ENCODE data around the gene XPO6.

Gene XPO6

DNA sequence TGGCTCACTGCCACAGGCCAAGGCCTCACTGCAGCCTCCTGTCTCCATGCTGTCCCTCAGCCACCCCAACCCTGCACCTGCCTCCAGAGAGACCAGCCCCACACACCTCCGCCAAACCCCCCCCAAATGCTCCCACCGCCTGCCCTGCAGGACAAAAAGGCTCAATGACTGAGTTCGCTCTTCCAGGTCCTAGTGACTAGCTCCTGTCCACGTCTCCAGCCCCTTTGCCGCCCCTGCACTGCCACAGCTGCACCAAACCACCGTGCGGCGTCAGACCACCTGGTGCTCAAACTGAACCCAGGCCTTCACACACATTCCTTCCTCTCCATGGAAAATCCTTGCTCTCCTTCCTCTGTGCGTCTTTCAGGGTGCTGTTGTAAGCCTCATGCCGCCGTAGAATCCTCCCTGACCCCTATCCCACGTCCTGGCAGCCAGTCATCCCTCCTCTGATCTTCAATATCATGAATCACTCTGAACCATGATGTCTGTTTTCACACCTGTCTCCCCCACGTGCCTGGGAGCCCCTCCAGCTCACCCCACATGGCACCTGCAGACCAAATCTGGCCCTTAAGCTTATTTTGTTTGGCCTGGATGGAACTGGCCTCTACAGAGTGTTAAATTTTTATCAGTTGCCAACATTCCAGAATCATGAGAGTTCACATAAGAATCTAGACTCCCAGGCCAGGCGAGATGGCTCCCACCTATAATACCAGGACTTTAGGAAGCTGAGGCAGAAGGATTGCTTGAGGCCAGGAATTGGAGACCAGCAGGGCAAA, 144.0 kb downstream of the XPO6 start:
- peaks cover 4% of the 10 kb centered on the region for H3K4me1 Mint-ChIP-seq
- H3K4me3 Mint-ChIP-seq: no peak overlapping the region
- no peak overlapping the region for H3K27ac Mint-ChIP-seq
- H3K36me3 Mint-ChIP-seq: no peaks in the 10 kb centered on the region
- peaks cover 10% of the 10 kb centered on the region for H3K27me3 Mint-ChIP-seq
- H3K9me3 Mint-ChIP-seq: no peaks in the 10 kb centered on the region

DNA sequence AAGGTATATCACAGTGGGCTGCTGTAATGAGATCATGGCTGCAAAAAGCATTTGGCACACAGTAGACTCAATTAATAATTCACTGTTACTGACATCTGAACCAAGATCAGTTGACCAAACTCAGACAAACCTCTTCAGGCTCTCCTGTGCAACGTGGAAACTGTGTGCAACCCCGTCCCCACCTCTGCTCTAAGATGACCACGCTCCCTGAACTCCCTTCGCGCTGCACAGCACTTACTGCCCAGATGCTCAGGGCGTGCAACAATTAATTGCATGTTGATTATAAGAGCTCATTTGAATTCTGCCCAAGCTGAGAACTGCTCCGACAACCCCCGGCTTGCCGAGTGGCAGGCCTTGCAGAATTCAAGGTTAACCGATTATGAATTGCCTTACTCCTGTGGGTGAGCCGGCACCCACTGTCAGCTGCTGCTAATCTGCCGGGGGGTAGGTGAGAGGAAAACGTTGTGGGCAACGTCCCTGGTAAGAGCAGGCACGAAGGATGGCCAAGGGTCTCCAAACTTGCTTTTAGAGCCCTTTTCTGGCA, 147.0 kb downstream of the XPO6 start:
- no peak overlapping the region for H3K27ac Mint-ChIP-seq
- H3K4me3 Mint-ChIP-seq: no peak overlapping the region
- no peaks in the 10 kb centered on the region for H3K36me3 Mint-ChIP-seq
- no peaks in the 10 kb centered on the region for H3K9me3 Mint-ChIP-seq
- peaks cover 2% of the 10 kb centered on the region for H3K4me1 Mint-ChIP-seq
- peaks cover 19% of the 10 kb centered on the region for H3K27me3 Mint-ChIP-seq

DNA sequence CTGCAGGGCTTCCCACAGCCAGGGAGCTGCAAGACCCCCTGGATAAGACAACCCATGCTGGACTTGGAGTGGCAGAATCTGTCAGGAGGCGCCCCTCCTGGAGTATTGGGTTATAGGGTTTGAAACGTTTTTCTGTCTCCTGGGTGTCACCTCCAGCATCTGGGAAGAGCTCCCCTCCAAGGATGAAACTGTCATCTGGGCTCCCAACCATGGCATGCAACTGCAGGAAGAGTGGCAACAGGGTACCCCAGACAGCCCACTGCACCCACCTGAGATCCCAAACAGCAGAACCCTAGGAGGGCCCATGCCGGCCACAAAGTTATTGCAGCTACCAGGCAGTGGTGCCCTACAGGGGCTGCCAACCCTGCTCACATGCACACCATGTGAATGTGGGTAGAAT, 147.6 kb downstream of the XPO6 start:
- H3K4me1 Mint-ChIP-seq: peaks cover 5% of the 10 kb centered on the region
- H3K36me3 Mint-ChIP-seq: no peaks in the 10 kb centered on the region
- no peaks in the 10 kb centered on the region for H3K9me3 Mint-ChIP-seq
- H3K27me3 Mint-ChIP-seq: peaks cover 24% of the 10 kb centered on the region
- peak overlapping the region; percentile 7 for H3K4me3 Mint-ChIP-seq
- H3K27ac Mint-ChIP-seq: no peak overlapping the region

DNA sequence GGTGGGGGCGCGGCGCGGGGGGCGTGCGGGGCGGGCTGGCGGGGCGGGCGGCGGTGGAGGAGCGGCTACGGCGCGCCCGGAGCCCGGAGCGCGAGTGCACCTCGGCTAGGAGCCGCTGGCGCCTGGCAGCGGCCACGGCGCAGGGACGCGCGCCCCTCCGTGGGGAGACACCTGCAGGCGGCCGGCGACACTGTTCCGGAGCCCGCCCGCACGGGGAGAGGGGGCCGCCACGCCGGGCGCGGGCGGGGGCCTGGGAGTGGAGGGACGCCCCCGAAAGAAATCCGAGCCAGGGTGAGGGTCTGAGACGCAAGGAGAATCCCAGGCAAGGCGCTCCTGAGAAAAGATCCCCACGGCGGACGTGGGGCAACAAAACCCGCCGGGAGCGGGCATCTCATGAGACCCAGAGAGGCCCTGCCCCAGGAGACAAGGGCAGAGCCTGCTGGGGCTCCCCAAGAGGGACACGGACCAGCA, 148.1 kb downstream of the XPO6 start, which contains the start of gene GSG1L:
Gene GSG1L, minus strand, starts transcription at position 124 of the 471 bp plus-strand sequence. CDS start 290 bp downstream, outside the sequence.
- Mint-ChIP-seq H3K9me3 (no peaks in the 10 kb centered on the region), H3K27me3 (peaks cover 26% of the 10 kb centered on the region), H3K4me3 (peak within 1 kb of the TSS; percentile 7), H3K4me1 (peaks cover 9% of the 10 kb centered on the region), H3K36me3 (no peaks in the 10 kb centered on the region), H3K27ac (no peak within 1 kb of the TSS)

DNA sequence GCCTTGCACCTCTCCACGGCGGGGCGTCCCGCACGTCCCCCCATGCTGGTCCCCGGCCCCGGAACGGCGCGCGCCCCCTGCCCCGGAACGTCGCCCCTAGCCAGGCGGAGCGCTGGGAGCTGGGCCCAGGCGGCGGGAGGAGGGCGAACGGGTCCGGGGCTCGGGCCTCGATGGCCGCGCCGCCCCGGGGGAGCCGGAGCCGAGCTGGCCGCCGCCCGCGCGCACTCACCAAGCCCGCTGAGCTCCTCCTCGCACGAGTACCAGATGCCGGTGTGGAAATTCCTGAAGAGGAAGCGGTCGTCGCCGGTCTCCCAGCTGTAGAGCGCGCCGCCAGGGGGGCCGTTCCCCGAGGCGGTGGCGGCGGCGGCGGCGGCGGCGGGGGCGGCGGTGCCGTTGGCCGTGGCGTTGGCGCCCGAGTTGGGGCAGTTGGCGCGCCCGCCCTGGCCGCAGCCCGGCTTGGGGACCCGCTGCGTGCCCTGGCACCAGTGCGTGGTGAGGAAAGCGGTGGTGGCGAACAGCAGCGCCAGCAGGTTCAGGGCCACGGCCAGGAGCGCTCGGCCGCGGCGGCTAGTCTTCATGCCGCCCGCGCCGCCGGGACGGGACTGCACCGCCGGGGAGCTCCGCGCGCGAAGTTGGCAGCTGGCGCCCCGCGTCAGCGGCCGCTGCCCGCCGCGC, 148.8 kb downstream of the XPO6 start:
- H3K27ac Mint-ChIP-seq: no peak overlapping the region
- H3K4me3 Mint-ChIP-seq: no peak overlapping the region
- no peaks in the 10 kb centered on the region for H3K36me3 Mint-ChIP-seq
- H3K27me3 Mint-ChIP-seq: peaks cover 28% of the 10 kb centered on the region
- no peaks in the 10 kb centered on the region for H3K9me3 Mint-ChIP-seq
- H3K4me1 Mint-ChIP-seq: peaks cover 12% of the 10 kb centered on the region

DNA sequence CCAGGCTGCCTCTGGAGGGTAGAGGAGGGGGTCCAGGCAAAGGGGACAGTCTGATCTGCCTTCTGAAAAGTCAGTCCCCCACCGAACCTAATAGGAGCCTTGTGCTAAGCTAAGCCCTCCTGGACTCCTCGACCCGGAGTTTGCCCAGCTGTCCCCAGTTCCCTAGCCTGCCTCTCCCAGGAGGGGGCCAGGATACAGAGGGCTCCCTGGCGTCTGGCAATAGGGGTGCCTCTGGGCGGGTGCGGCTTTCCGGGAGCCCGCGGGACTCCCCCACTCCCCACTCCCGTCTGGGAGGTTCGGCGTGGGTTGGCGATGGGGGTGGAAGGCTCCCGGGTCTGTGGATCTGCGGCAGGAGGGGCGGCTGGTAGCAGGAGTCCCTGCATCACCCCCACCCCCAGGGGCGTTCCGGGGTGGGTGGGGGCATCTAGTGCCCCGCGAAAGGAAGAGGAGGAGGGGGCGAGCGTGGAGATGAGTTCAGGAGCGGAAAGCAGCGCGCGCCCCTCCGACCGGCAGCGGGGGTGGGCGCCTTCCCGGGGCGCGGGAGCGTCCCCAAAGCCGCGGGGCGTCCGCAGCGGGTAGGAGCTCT, 149.4 kb downstream of the XPO6 start:
- H3K4me3 Mint-ChIP-seq: no peak overlapping the region
- H3K9me3 Mint-ChIP-seq: no peaks in the 10 kb centered on the region
- peaks cover 29% of the 10 kb centered on the region for H3K27me3 Mint-ChIP-seq
- peaks cover 12% of the 10 kb centered on the region for H3K4me1 Mint-ChIP-seq
- H3K27ac Mint-ChIP-seq: no peak overlapping the region
- H3K36me3 Mint-ChIP-seq: no peaks in the 10 kb centered on the region

DNA sequence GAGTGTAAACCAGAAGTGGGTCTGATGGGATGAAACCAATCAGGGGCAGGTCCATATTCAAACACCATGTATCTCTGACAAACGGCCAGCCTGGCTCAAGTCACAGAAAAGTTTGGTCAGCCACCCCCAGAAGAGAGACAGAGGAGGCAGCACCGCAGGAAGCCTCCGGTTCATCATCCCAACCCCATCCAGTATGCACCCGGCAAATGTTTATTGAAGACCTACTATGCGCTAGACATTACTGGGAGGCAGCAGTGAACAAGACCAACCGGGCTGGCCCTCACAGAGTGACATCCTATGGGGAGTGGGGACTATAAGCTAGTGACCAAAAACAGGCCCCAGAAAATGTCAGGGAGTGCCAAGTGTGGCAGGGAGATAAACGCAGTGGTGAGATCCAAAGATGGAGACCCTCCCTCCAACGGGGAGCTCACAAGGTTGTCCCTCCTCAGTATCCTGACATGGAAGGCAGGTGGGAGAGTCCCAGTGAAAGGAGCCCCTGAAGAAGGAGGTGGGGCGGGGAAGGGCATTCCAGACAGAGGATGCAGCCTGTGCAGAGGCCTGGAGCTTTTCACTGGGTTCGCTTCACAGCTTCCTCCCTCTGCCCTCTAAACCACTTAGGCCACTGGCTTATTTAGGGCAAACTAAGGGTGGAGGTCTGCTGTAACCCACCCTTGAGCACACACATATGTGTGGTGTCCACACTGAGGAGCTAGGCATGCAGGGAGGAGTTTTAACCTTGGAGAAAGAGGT, 150.2 kb downstream of the XPO6 start:
- peaks cover 36% of the 10 kb centered on the region for H3K27me3 Mint-ChIP-seq
- H3K36me3 Mint-ChIP-seq: no peaks in the 10 kb centered on the region
- no peaks in the 10 kb centered on the region for H3K9me3 Mint-ChIP-seq
- peak overlapping the region; percentile 33 for H3K4me3 Mint-ChIP-seq
- no peak overlapping the region for H3K27ac Mint-ChIP-seq
- peaks cover 12% of the 10 kb centered on the region for H3K4me1 Mint-ChIP-seq

DNA sequence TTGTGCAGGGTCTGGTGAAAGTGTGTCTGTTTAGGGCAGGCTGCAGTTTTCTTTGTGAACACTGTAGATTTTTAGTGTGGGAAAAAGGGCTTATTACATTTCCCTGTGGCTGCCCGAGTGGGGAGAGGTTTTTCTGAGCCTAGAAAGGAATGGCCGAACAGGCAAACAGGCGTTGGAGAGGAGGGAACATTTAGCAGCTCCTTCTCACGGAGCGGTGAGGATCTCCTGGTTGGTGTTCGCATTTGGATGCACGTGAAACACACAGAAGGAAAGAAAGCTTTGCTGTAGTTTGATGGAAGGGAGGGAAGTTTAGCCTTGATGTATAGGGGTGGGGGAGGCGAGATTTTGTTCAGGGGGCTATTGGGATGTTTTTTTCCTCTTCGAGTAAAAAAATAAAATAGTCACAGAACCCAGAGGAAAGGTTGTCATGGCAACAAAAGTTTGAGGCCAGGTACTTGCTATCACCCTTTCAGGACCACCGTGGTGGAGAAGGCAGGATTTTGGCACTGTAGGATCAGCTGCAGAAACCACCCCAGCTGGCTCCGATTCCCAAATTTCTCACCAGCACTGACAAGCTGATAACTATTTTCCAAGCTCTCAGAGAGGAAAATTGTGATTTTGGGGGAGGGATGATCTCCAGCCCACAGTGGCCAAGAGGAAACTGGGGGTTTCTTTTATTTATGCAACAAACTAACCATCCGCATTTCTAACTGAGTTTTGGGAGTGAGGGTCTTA, 151.8 kb downstream of the XPO6 start:
- peaks cover 32% of the 10 kb centered on the region for H3K27me3 Mint-ChIP-seq
- H3K4me3 Mint-ChIP-seq: peak overlapping the region; percentile 24
- no peak overlapping the region for H3K27ac Mint-ChIP-seq
- no peaks in the 10 kb centered on the region for H3K9me3 Mint-ChIP-seq
- H3K36me3 Mint-ChIP-seq: no peaks in the 10 kb centered on the region
- H3K4me1 Mint-ChIP-seq: peaks cover 12% of the 10 kb centered on the region

DNA sequence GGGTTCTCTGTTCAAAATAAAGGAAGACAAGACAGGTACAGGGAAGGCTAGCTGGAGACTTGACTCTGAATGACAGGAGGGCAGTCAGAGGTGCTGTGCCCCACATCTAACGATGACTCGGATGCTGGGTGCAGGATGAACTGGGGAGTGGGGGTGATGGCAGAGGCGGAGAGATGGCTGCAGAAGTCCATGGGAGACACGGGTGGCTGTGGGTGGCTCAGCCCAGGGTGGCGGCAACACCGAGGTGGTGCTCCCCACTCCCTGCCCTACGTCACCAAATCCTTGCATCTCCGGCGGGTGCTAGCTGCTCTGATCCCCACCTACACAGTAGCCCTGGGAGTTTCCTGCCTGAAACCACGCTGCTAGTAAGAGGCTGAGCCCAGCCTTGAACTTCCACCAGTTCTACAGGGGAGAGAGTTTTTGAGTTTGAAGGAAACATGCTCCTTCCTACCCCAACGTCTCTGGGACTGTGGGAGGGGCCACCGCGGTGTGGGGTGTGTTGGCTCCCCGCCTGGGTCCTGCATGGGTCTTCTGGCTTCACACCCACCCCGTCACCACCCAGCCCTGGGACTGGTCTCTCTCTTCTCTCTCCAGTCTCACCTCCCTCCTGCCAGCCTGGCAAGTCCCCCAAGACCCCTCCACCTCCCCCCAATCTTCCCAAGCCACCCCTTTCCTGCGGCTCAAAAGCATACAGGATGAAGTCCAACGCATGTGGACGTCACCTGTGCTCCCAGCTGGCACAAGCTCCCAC, 152.8 kb downstream of the XPO6 start:
- no peak overlapping the region for H3K27ac Mint-ChIP-seq

DNA sequence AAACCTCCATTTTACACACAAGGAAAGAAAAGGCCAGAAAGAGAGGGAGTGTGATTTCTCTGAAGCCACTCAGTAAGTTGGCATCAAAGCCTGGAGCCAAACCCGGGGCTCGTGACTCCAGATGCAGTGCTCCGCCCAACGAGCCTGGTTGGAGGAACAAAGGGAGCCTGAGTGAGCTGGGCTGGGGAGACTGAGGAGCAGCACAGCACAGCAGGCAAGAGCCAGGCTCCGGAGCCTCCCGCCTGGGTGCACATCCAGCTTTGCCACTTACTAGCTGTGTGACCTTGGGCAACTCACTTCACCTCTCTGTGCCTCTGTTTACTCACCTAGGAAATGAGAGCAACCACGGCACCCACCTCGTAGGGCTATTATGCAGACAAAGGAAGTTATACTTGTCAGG, 153.8 kb downstream of the XPO6 start:
- Mint-ChIP-seq H3K36me3 (no peaks in the 10 kb centered on the region), H3K27me3 (peaks cover 33% of the 10 kb centered on the region), H3K4me1 (peaks cover 12% of the 10 kb centered on the region), H3K4me3 (no peak overlapping the region), H3K27ac (no peak overlapping the region), H3K9me3 (no peaks in the 10 kb centered on the region)

More for the DNA sequence above, 152.8 kb downstream of the XPO6 start:
- H3K9me3 Mint-ChIP-seq: no peaks in the 10 kb centered on the region
- H3K27me3 Mint-ChIP-seq: peaks cover 29% of the 10 kb centered on the region
- no peak overlapping the region for H3K4me3 Mint-ChIP-seq
- H3K4me1 Mint-ChIP-seq: peaks cover 12% of the 10 kb centered on the region
- H3K36me3 Mint-ChIP-seq: no peaks in the 10 kb centered on the region

DNA sequence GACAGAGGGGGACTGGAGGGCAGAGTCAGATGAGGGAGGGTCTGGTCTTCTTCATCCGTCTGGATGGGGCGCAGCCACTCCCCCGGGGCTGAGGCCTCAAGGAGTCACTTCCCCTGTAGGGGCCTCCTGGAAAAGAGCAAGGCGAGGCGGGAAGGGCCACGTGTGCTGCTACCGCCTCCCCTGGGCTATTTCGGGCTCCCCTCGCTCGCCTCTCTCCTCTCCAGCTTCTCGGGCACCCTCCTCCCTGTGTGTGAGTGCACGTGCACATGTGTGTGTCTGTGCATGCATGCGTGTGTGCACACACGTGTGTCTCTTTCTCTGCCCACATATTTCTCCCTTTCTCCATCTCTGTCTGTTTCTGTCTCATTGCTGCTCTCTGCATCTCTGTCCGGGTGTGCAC, 158.3 kb downstream of the XPO6 start:
- peaks cover 6% of the 10 kb centered on the region for H3K9me3 Mint-ChIP-seq
- no peak overlapping the region for H3K4me3 Mint-ChIP-seq
- no peak overlapping the region for H3K27ac Mint-ChIP-seq
- peaks cover 2% of the 10 kb centered on the region for H3K36me3 Mint-ChIP-seq
- peaks cover 16% of the 10 kb centered on the region for H3K27me3 Mint-ChIP-seq
- H3K4me1 Mint-ChIP-seq: peaks cover under 1% of the 10 kb centered on the region

DNA sequence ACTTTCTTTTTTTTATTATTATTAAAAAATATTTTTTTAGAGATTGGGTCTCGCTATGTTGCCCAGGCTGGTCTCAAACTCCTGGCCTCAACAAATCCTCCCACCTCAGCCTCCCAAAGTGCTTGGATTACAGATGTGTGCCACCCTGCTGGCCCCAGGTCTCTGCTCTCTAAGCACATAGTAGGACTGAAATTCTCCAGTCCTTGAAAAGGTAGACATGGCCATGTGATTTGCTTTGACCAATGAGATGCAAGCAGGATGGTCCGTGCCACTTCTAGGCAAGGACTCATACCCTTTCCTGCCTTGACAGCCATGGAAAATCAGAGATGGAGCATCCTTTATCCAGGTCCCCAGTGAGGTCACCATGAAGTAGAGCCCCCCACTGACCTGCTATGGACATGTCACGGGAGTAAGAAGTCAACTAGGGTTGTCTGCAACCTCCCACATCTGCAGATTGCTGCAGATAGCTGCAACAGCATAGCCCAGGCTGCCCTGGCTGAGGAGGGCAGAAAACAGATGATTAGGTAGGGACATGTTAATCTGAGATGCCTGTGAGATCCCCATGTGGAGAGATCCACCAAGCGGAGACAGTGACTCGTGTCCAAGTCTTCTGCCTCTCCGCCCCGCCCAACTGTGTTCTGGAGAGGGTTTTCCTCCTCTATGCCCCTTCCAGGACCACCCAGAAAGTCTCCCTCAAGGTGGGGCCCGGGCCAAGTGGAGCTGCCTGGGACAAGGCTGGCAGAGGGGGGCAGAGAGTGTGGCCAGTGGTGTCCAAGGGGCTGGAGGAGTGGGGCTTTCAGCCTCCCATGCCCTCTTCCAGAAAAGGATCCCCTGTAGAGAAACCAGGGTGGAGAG, 159.3 kb downstream of the XPO6 start:
- Mint-ChIP-seq H3K27ac (no peak overlapping the region), H3K4me1 (no peaks in the 10 kb centered on the region), H3K36me3 (peaks cover 2% of the 10 kb centered on the region), H3K27me3 (peaks cover 15% of the 10 kb centered on the region), H3K4me3 (no peak overlapping the region), H3K9me3 (peaks cover 6% of the 10 kb centered on the region)

DNA sequence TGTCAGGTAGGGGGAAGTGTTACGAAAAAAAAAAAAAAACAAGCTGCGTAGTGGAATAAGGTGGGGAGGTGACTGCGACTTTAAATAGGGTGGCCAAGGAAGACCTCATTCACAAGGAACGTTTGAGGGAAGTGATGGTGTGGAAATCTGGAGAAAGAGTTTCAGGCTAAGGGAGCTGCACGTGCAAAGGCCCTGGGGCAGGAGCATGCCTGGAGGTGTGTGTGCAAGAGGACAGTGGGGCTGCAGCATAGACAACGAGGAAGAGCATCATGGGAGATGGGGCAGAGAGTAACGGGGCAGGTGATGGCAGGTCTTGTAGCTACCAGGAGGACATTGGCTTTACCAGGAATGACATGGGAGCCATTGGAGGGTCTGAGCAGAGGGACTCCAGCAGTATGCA, 160.3 kb downstream of the XPO6 start:
- H3K36me3 Mint-ChIP-seq: peaks cover 4% of the 10 kb centered on the region
- no peak overlapping the region for H3K27ac Mint-ChIP-seq
- peaks cover 12% of the 10 kb centered on the region for H3K27me3 Mint-ChIP-seq
- H3K9me3 Mint-ChIP-seq: peaks cover 6% of the 10 kb centered on the region
- no peaks in the 10 kb centered on the region for H3K4me1 Mint-ChIP-seq
- no peak overlapping the region for H3K4me3 Mint-ChIP-seq

Measured in activated naive CD4-positive, alpha-beta T cell treated with anti-CD3 and anti-CD28 coated beads, Interleukin-2, amount 50 U/mL, for 24 hours (primary cell).